SK-N-SH treated with all-trans-retinoic acid at 6 μM for 48 hours (cell line): ENCODE results near the gene AOPEP.

ENCODE experiments used
- ATAC-seq: fragments of 200-7000 bp; cut with Tn5 transposase; 3 replicates; pipeline ENCODE4 v1.9.1; 2020; ENCODE audit warnings: mild to moderate bottlenecking, moderate library complexity
- BACH2 ChIP-seq: fragments of 250-450 bp; sonication (Bioruptor Pico); IDR thresholded peaks from 2 replicates; pipeline ENCODE4 v1.9.0; 2021; ENCODE audit warnings: mild to moderate bottlenecking, borderline replicate concordance
- CSDC2 ChIP-seq: fragments of 250-450 bp; sonication (Bioruptor Pico); IDR thresholded peaks from 2 replicates; pipeline ENCODE4 v1.5.0; 2020; ENCODE audit warnings: mild to moderate bottlenecking, moderate library complexity
- ESRRG ChIP-seq: fragments of 250-450 bp; sonication (Bioruptor Pico); IDR thresholded peaks from 2 replicates; pipeline ENCODE4 v1.6.1; 2021; ENCODE audit warnings: mild to moderate bottlenecking
- GLIS3 ChIP-seq: fragments of 250-450 bp; sonication (Bioruptor Pico); IDR thresholded peaks from 2 replicates; pipeline ENCODE4 v1.5.0; 2020; ENCODE audit warnings: mild to moderate bottlenecking, moderate library complexity
- ISL1 ChIP-seq: fragments of 250-450 bp; sonication (Bioruptor Pico); IDR thresholded peaks from 2 replicates; pipeline ENCODE4 v2.1.2; 2022; ENCODE audit warnings: mild to moderate bottlenecking, moderate library complexity
- OSR1 ChIP-seq: fragments of 250-450 bp; sonication (Bioruptor Pico); IDR thresholded peaks from 2 replicates; pipeline ENCODE4 v1.8.0; 2022; ENCODE audit warnings: moderate library complexity, mild to moderate bottlenecking, inconsistent platforms
- SNAI2 ChIP-seq: fragments of 250-450 bp; sonication (Bioruptor Pico); IDR thresholded peaks from 2 replicates; pipeline ENCODE4 v1.5.0; 2020; ENCODE audit warnings: mild to moderate bottlenecking, moderate library complexity
- TCF4 ChIP-seq: fragments of 250-450 bp; sonication (Bioruptor Pico); IDR thresholded peaks from 2 replicates; pipeline ENCODE4 v1.8.0; 2021; ENCODE audit warnings: mild to moderate bottlenecking, moderate library complexity, borderline replicate concordance
- TOX ChIP-seq: fragments of 250-450 bp; sonication (Bioruptor Pico); IDR thresholded peaks from 2 replicates; pipeline ENCODE4 v1.8.0; 2021; ENCODE audit warnings: mild to moderate bottlenecking, moderate library complexity, borderline replicate concordance
- ZC3H10 ChIP-seq: fragments of 250-450 bp; sonication (Bioruptor Pico); IDR thresholded peaks from 2 replicates; pipeline ENCODE4 v1.5.1; 2021; ENCODE audit warnings: mild to moderate bottlenecking, moderate library complexity
- ZFP3 ChIP-seq: fragments of 250-450 bp; sonication (Bioruptor Pico); IDR thresholded peaks from 2 replicates; pipeline ENCODE4 v1.5.0; 2020; ENCODE audit warnings: mild to moderate bottlenecking, moderate library complexity
- ZNF565 ChIP-seq: fragments of 450-650 bp; formaldehyde crosslinking; conservative IDR thresholded peaks from 2 replicates; pipeline ENCODE4 v1.5.0; 2020; ENCODE audit warnings: low read depth, mild to moderate bottlenecking, moderate library complexity
- ZNF8 ChIP-seq: fragments of 450-650 bp; formaldehyde crosslinking; IDR thresholded peaks from 2 replicates; pipeline ENCODE4 v1.5.0; 2020; ENCODE audit warnings: mild to moderate bottlenecking, moderate library complexity
- TF ChIP-seq, protein P1 (sequence below): fragments of 250-450 bp; sonication (Bioruptor Pico); IDR thresholded peaks from 2 replicates; pipeline ENCODE4 v1.5.1; 2021; ENCODE audit warnings: mild to moderate bottlenecking, moderate library complexity
- TF ChIP-seq, protein P2 (sequence below): fragments of 250-450 bp; sonication (Bioruptor Pico); IDR thresholded peaks from 2 replicates; pipeline ENCODE4 v1.5.0; 2020; ENCODE audit warnings: mild to moderate bottlenecking, moderate library complexity
- TF ChIP-seq, protein P3 (sequence below): fragments of 250-450 bp; sonication (Bioruptor Pico); IDR thresholded peaks from 2 replicates; pipeline ENCODE4 v1.8.0; 2021; ENCODE audit warnings: low read depth, mild to moderate bottlenecking, moderate library complexity, borderline replicate concordance
- TF ChIP-seq, protein P4 (sequence below): fragments of 250-450 bp; sonication (Bioruptor Pico); IDR thresholded peaks from 2 replicates; pipeline ENCODE4 v1.8.0; 2020; ENCODE audit warnings: mild to moderate bottlenecking, moderate library complexity, borderline replicate concordance
- TF ChIP-seq, protein P5 (sequence below): fragments of 250-450 bp; sonication (Bioruptor Pico); IDR thresholded peaks from 2 replicates; pipeline ENCODE4 v1.5.1; 2020; ENCODE audit warnings: low read depth, mild to moderate bottlenecking, moderate library complexity

Gene AOPEP

DNA sequence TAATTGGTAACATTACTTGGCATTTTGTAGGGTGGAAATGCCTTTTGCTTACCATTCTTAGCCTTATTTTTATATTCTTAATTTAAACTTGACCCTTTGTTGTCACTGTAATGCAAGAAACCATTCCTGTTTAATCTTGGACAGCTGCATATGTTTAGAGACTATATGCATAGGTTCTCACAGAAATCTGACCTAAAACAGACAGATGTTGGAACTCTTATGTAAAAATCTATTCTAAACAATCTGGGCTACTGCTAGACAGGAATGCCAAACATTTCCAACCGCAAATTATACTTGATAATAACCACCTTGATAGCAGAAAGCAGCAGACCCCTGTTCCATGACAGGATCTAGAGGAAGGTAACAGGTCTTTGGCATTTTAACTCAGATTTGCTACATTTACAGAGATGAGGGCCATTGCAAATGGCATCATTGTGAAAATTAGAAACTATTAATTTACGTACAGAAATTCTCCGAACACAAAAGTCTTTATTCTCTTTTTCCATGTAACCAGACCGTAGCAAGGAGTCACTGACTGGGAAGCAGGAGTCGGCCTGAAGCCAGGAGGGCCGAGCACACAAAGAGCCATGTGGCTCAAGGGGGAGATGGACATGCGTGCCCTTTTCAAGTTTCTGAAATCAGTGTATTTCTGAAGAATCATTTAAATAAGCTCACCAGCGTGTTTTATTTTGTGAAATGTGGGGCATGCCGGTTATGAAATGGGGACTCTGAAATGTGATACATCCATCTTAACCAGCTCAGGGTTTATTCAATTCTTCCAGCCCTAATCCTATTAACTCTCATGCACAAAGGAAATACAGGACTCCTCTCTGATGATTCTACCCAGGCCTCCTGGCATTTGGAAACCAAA is 139.3 kb downstream of the AOPEP start:
- ATAC-seq, result peak; percentile 42; the same call in 2 of the 3 replicates
- TF ChIP-seq CSDC2 (no peak), ZNF565 (no peak), TCF4 (CRISPR knock-in tag) (peak; percentile 60), ISL1 (CRISPR knock-in tag) (peak; percentile 77), GLIS3 (CRISPR knock-in tag) (peak; percentile 39; the same call in 1 of the 2 replicates), ZC3H10 (CRISPR knock-in tag) (peak; percentile 65; the same call in 1 of the 2 replicates), BACH2 (CRISPR knock-in tag) (no peak), SNAI2 (CRISPR knock-in tag) (peak; percentile 84)
- TF ChIP-seq, protein P1, sequence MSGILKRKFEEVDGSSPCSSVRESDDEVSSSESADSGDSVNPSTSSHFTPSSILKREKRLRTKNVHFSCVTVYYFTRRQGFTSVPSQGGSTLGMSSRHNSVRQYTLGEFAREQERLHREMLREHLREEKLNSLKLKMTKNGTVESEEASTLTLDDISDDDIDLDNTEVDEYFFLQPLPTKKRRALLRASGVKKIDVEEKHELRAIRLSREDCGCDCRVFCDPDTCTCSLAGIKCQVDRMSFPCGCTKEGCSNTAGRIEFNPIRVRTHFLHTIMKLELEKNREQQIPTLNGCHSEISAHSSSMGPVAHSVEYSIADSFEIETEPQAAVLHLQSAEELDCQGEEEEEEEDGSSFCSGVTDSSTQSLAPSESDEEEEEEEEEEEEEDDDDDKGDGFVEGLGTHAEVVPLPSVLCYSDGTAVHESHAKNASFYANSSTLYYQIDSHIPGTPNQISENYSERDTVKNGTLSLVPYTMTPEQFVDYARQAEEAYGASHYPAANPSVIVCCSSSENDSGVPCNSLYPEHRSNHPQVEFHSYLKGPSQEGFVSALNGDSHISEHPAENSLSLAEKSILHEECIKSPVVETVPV, result peak; percentile 55; the same call in 1 of the 2 replicates
- TF ChIP-seq, protein P2, sequence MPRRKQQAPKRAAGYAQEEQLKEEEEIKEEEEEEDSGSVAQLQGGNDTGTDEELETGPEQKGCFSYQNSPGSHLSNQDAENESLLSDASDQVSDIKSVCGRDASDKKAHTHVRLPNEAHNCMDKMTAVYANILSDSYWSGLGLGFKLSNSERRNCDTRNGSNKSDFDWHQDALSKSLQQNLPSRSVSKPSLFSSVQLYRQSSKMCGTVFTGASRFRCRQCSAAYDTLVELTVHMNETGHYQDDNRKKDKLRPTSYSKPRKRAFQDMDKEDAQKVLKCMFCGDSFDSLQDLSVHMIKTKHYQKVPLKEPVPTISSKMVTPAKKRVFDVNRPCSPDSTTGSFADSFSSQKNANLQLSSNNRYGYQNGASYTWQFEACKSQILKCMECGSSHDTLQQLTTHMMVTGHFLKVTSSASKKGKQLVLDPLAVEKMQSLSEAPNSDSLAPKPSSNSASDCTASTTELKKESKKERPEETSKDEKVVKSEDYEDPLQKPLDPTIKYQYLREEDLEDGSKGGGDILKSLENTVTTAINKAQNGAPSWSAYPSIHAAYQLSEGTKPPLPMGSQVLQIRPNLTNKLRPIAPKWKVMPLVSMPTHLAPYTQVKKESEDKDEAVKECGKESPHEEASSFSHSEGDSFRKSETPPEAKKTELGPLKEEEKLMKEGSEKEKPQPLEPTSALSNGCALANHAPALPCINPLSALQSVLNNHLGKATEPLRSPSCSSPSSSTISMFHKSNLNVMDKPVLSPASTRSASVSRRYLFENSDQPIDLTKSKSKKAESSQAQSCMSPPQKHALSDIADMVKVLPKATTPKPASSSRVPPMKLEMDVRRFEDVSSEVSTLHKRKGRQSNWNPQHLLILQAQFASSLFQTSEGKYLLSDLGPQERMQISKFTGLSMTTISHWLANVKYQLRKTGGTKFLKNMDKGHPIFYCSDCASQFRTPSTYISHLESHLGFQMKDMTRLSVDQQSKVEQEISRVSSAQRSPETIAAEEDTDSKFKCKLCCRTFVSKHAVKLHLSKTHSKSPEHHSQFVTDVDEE (CRISPR knock-in tag), result peak; percentile 84; the same call in 1 of the 2 replicates

DNA sequence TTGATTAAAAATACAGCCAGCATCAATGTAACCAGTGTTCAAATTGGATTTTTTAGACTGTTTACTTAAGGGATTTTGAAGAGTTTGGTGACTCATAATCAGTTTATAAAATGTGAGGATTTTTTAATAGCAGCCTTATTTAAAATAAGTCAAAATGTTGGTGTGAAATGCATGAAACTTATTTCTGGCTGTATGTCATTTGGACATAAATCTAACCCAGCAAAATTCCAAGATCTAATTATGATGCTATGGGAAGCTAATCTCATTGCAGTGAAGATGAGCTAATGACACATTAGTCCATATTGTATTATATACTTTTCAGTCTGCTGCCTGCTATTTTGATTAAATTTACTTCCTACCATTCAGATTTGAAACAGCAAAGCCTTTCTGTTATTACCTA is 140.3 kb downstream of the AOPEP start:
- ATAC-seq, result no peak
- TF ChIP-seq OSR1, result no peak
- TF ChIP-seq, protein P1, result peak; percentile 53; the same call in 1 of the 2 replicates
- TF ChIP-seq, protein P3, sequence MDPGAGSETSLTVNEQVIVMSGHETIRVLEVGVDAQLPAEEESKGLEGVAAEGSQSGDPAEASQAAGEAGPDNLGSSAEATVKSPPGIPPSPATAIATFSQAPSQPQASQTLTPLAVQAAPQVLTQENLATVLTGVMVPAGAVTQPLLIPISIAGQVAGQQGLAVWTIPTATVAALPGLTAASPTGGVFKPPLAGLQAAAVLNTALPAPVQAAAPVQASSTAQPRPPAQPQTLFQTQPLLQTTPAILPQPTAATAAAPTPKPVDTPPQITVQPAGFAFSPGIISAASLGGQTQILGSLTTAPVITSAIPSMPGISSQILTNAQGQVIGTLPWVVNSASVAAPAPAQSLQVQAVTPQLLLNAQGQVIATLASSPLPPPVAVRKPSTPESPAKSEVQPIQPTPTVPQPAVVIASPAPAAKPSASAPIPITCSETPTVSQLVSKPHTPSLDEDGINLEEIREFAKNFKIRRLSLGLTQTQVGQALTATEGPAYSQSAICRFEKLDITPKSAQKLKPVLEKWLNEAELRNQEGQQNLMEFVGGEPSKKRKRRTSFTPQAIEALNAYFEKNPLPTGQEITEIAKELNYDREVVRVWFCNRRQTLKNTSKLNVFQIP (CRISPR knock-in tag), result peak; percentile 97; the same call in 1 of the 2 replicates
- TF ChIP-seq ZFP3 (CRISPR knock-in tag), result no peak; the same call in 1 of the 2 replicates
- TF ChIP-seq ZNF8 (CRISPR knock-in tag), result no peak
- TF ChIP-seq ZNF565, result no peak
- TF ChIP-seq TCF4 (CRISPR knock-in tag), result peak; percentile 67; the same call in 1 of the 2 replicates
- peak; percentile 82 for TF ChIP-seq ISL1 (CRISPR knock-in tag)
- 0 out of 2 replicates have a peak, but pooled peaks have one; percentile 34 for TF ChIP-seq SNAI2 (CRISPR knock-in tag)
- peak; percentile 48; the same call in 1 of the 2 replicates for TF ChIP-seq ESRRG (CRISPR knock-in tag)
- TF ChIP-seq, protein P4, sequence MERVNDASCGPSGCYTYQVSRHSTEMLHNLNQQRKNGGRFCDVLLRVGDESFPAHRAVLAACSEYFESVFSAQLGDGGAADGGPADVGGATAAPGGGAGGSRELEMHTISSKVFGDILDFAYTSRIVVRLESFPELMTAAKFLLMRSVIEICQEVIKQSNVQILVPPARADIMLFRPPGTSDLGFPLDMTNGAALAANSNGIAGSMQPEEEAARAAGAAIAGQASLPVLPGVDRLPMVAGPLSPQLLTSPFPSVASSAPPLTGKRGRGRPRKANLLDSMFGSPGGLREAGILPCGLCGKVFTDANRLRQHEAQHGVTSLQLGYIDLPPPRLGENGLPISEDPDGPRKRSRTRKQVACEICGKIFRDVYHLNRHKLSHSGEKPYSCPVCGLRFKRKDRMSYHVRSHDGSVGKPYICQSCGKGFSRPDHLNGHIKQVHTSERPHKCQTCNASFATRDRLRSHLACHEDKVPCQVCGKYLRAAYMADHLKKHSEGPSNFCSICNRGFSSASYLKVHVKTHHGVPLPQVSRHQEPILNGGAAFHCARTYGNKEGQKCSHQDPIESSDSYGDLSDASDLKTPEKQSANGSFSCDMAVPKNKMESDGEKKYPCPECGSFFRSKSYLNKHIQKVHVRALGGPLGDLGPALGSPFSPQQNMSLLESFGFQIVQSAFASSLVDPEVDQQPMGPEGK (CRISPR knock-in tag), result 0 out of 2 replicates have a peak, but pooled peaks have one; percentile 57
- TF ChIP-seq, protein P5, sequence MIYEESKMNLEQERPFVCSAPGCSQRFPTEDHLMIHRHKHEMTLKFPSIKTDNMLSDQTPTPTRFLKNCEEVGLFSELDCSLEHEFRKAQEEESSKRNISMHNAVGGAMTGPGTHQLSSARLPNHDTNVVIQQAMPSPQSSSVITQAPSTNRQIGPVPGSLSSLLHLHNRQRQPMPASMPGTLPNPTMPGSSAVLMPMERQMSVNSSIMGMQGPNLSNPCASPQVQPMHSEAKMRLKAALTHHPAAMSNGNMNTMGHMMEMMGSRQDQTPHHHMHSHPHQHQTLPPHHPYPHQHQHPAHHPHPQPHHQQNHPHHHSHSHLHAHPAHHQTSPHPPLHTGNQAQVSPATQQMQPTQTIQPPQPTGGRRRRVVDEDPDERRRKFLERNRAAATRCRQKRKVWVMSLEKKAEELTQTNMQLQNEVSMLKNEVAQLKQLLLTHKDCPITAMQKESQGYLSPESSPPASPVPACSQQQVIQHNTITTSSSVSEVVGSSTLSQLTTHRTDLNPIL (CRISPR knock-in tag), result peak; percentile 66; the same call in 1 of the 2 replicates
- TF ChIP-seq TOX, result 0 out of 2 replicates have a peak, but pooled peaks have one; percentile 13
